K562 (cell line): ENCODE data around the gene RBP3. TPM values are rescaled to one million over a fixed set of nuclear protein-coding genes. Genes with fewer than 3 reads are reported as not detected.

Experiments used
- ATF7 ChIP-seq: fragments of 450-650 bp; IDR thresholded peaks from 2 replicates; pipeline ENCODE4 v1.7.1; 2014; ENCODE audit warnings: mild to moderate bottlenecking, moderate library complexity
- BACH1 ChIP-seq: fragments of 200-800 bp; sonication (Bioruptor generic); IDR thresholded peaks from 2 replicates; pipeline ENCODE4 v1.6.1; 2016; ENCODE audit warnings: missing genetic modification characterization, missing compliant biosample characterization
- CREM ChIP-seq: IDR thresholded peaks from 2 replicates; pipeline ENCODE4 v1.6.1; 2014; ENCODE audit warnings: antibody characterized with exemption, low read depth
- DEAF1 ChIP-seq: fragments of 450-650 bp; formaldehyde crosslinking; IDR thresholded peaks from 2 replicates; pipeline ENCODE4 v1.4.0; 2020; ENCODE audit warnings: mild to moderate bottlenecking, moderate library complexity
- GTF2A2 ChIP-seq: IDR thresholded peaks from 2 replicates; pipeline ENCODE4 v1.6.1; 2016; ENCODE audit warnings: mild to moderate bottlenecking, missing genetic modification characterization, missing compliant biosample characterization
- HDGF ChIP-seq: fragments of 450-650 bp; IDR thresholded peaks from 2 replicates; pipeline ENCODE4 v1.6.1; 2016
- JUNB ChIP-seq: fragments of 450-650 bp; formaldehyde crosslinking; conservative IDR thresholded peaks from 2 replicates; pipeline ENCODE4 v1.4.0; 2020; ENCODE audit warnings: mild to moderate bottlenecking
- MED1 ChIP-seq: sonication (generic); formaldehyde crosslinking; IDR thresholded peaks from 2 replicates; pipeline ENCODE4 v1.8.1; 2023; ENCODE audit warnings: missing genetic modification reagents, borderline replicate concordance
- MEIS2 ChIP-seq: fragments of 450-650 bp; IDR thresholded peaks from 2 replicates; pipeline ENCODE4 v1.6.1; 2014; ENCODE audit warnings: mild to moderate bottlenecking; ENCODE audit not compliant: partially characterized antibody
- MYBL2 ChIP-seq, 2 experiments: fragments of 450-650 bp in 1 of 2; sonication (generic) in 1 of 2; formaldehyde crosslinking in 1 of 2; IDR thresholded peaks; 2 replicates each; pipeline versions ENCODE4 v1.6.1 to v1.8.1; 2017 to 2022; ENCODE audit warnings: borderline replicate concordance in 1 of 2, inconsistent platforms in 1 of 2, low read depth in 1 of 2, mild to moderate bottlenecking in 1 of 2, missing genetic modification reagents in 1 of 2, moderate library complexity in 1 of 2
- POLR3A ChIP-seq: IDR thresholded peaks from 2 replicates; pipeline ENCODE4 v1.6.1; 2011; ENCODE audit warnings: borderline replicate concordance, mild to moderate bottlenecking, moderate library complexity; ENCODE audit not compliant: insufficient read length, insufficient read depth; ENCODE audit errors: extremely low read depth
- STAT5B ChIP-seq: fragments of 250-450 bp; sonication (Bioruptor Pico); IDR thresholded peaks from 2 replicates; pipeline ENCODE4 v1.8.0; 2021; ENCODE audit warnings: mild to moderate bottlenecking, inconsistent platforms
- SUPT5H ChIP-seq: fragments of 450-650 bp; IDR thresholded peaks from 2 replicates; pipeline ENCODE4 v1.6.1; 2016
- YBX1 ChIP-seq: fragments of 450-650 bp; IDR thresholded peaks from 2 replicates; pipeline ENCODE4 v1.7.1; 2016; ENCODE audit warnings: mild to moderate bottlenecking
- ZC3H4 ChIP-seq: sonication (generic); formaldehyde crosslinking; IDR thresholded peaks from 2 replicates; pipeline ENCODE4 v1.9.0; 2021; ENCODE audit warnings: missing genetic modification reagents, borderline replicate concordance
- ZNF609 ChIP-seq: sonication (generic); formaldehyde crosslinking; IDR thresholded peaks from 2 replicates; pipeline ENCODE4 v1.8.1; 2023; ENCODE audit warnings: missing genetic modification reagents, mild to moderate bottlenecking, borderline replicate concordance
- polyA plus RNA-seq, 8 experiments: library from polyadenylated mRNA; depleted of rRNA in 4 of 8; stranded (reverse) in 5 of 8; unstranded in 3 of 8; fragments of >200 nt; fragmentation: Nextera tagmentation in 2 of 8; fragmentation: Illumina TruSeq in 1 of 8; extraction: Ambion mirVana in 2 of 8; extraction: Trizol in 1 of 8; gene quantifications; 2 replicates each; pipeline versions ENCODE4 v1.2.1 to v1.2.3, GENCODE V29; 2011 to 2014; ENCODE audit warnings: inconsistent platforms in 1 of 8, missing spikeins in 1 of 8
- total RNA-seq, 7 experiments: library from RNA; depleted of rRNA in 6 of 7; stranded (reverse); fragments of >200 nt in 6 of 7; fragmentation: Illumina TruSeq in 2 of 7; extraction: Trizol in 2 of 7; gene quantifications; 2 replicates each; pipeline versions ENCODE4 v1.2.1 to v1.2.3, GENCODE V29; 2011 to 2021; ENCODE audit warnings: low replicate concordance in 1 of 7
- TF ChIP-seq, protein P1 (sequence below), 3 experiments: fragments of 200-800 bp in 1 of 3; fragments of 250-450 bp in 1 of 3; fragments of 450-650 bp in 1 of 3; sonication (Bioruptor Pico) in 1 of 3; sonication (Bioruptor generic) in 1 of 3; formaldehyde crosslinking in 1 of 3; IDR thresholded peaks; 2 replicates each; pipeline versions ENCODE4 v1.6.1 to v1.8.0; 2016 to 2022; ENCODE audit warnings: mild to moderate bottlenecking in 2 of 3, missing genetic modification characterization in 2 of 3, missing compliant biosample characterization in 1 of 3, moderate library complexity in 1 of 3

The RBP3 gene
- total and polyA plus RNA-seq, 9 of the 15 experiments (the other 6 are each of a cell fraction or from before 2014, with no cell fraction given) = not detected

DNA sequence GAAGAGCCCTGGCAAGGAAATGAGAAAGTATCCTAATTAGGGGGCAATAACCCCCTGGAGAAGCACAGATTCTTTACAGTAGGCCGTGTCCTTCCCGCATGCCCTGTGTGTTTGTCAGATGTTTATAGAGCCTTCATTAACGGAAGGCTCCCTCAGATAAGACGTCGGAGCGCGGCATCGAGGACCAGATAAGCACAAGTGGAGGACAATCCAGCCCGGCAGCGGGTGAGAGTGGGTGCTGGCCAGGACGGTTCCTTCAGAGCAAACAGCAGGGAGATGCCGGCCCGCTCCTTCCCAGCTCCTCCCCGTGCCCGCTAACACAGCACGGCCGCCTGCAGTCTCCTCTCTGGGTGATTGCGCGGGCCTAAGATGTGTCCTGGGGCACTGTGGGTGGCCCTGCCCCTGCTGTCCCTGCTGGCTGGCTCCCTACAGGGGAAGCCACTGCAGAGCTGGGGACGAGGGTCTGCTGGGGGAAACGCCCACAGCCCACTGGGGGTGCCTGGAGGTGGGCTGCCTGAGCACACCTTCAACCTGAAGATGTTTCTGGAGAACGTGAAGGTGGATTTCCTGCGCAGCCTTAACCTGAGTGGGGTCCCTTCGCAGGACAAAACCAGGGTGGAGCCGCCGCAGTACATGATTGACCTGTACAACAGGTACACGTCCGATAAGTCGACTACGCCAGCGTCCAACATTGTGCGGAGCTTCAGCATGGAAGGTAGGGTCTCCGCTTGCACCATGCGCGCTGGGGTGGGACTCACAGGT lies 25.7 kb upstream of the RBP3 start, which contains the start of gene GDF2 (continued):
- TF ChIP-seq BACH1 (no peak), MEIS2 (peak; percentile 20), STAT5B (CRISPR knock-in tag) (no peak), SUPT5H (no peak), ZC3H4 (CRISPR knock-in tag) (no peak), YBX1 (no peak), HDGF (no peak), POLR3A (no peak), JUNB (CRISPR knock-in tag) (no peak), MYBL2 (IDR thresholded peaks at IDR 0.05; ENCODE audit: low read depth) (no peak), MYBL2 (CRISPR knock-in tag; IDR thresholded peaks at IDR 0.05; ENCODE audit: borderline replicate concordance) (no peak), ATF7 (peak; percentile 36; the same call in 1 of the 2 replicates), CREM (peak; percentile 62), DEAF1 (no peak), GTF2A2 (tag) (no peak), ZNF609 (CRISPR knock-in tag) (no peak), MED1 (no peak)
- TF ChIP-seq, protein P1, sequence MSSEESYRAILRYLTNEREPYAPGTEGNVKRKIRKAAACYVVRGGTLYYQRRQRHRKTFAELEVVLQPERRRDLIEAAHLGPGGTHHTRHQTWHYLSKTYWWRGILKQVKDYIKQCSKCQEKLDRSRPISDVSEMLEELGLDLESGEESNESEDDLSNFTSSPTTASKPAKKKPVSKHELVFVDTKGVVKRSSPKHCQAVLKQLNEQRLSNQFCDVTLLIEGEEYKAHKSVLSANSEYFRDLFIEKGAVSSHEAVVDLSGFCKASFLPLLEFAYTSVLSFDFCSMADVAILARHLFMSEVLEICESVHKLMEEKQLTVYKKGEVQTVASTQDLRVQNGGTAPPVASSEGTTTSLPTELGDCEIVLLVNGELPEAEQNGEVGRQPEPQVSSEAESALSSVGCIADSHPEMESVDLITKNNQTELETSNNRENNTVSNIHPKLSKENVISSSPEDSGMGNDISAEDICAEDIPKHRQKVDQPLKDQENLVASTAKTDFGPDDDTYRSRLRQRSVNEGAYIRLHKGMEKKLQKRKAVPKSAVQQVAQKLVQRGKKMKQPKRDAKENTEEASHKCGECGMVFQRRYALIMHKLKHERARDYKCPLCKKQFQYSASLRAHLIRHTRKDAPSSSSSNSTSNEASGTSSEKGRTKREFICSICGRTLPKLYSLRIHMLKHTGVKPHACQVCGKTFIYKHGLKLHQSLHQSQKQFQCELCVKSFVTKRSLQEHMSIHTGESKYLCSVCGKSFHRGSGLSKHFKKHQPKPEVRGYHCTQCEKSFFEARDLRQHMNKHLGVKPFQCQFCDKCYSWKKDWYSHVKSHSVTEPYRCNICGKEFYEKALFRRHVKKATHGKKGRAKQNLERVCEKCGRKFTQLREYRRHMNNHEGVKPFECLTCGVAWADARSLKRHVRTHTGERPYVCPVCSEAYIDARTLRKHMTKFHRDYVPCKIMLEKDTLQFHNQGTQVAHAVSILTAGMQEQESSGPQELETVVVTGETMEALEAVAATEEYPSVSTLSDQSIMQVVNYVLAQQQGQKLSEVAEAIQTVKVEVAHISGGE (CRISPR knock-in tag; IDR thresholded peaks at IDR 0.05) = 0 out of 6 replicates have a peak, but pooled peaks of 1 of the 3 experiments have one; percentile 35
